HG03280 (cell line): ENCODE results near the gene YLPM1.

Experiments used
- ATAC-seq: cut with Tn5 transposase; IDR thresholded peaks from one replicate; pipeline ENCODE4 v1.9.1; 2021; ENCODE audit warnings: mild to moderate bottlenecking, moderate library complexity; ENCODE audit not compliant: unreplicated experiment

The YLPM1 gene

GRCh38 chr14:74836251-74836960 lies 73.3 kb downstream of the YLPM1 start:
- ATAC-seq, result no peak

- ATAC-seq, result no peak
Measured at GRCh38 chr14:74838166-74838565, 75.0 kb downstream of the YLPM1 start.

- peak; percentile 56 for ATAC-seq
Measured at GRCh38 chr14:74840603-74841030, 77.5 kb downstream of the YLPM1 start.

GRCh38 chr14:74841230-74842207 lies 78.4 kb downstream of the YLPM1 start:
- ATAC-seq, result peak; percentile 66

- no peak for ATAC-seq
Measured at GRCh38 chr14:74843653-74844052, 80.5 kb downstream of the YLPM1 start.

GRCh38 chr14:74846168-74846567 lies 83.1 kb downstream of the YLPM1 start:
- ATAC-seq, result no peak

GRCh38 chr14:74846968-74847665 lies 84.0 kb downstream of the YLPM1 start:
- no peak for ATAC-seq

- ATAC-seq, result no peak
Measured at GRCh38 chr14:74848768-74849167, 85.7 kb downstream of the YLPM1 start.

GRCh38 chr14:74852922-74853530 lies 89.9 kb downstream of the YLPM1 start:
- no peak for ATAC-seq

- no peak for ATAC-seq
Measured at GRCh38 chr14:74853581-74853980, 90.5 kb downstream of the YLPM1 start.

GRCh38 chr14:74855021-74855420 lies 91.9 kb downstream of the YLPM1 start:
- ATAC-seq, result no peak

- no peak for ATAC-seq
Measured at GRCh38 chr14:74855945-74856344, 92.8 kb downstream of the YLPM1 start.

- no peak for ATAC-seq
Measured at GRCh38 chr14:74856366-74856765, 93.2 kb downstream of the YLPM1 start.

GRCh38 chr14:74858022-74858421 lies 94.9 kb downstream of the YLPM1 start:
- ATAC-seq, result no peak

GRCh38 chr14:74859757-74860552 lies 96.8 kb downstream of the YLPM1 start:
- no peak for ATAC-seq

GRCh38 chr14:74860899-74861733 lies 98.0 kb downstream of the YLPM1 start:
- no peak for ATAC-seq

- ATAC-seq, result no peak
Measured at GRCh38 chr14:74861734-74862090, 98.6 kb downstream of the YLPM1 start.

GRCh38 chr14:74863274-74863673 lies 100.2 kb downstream of the YLPM1 start:
- ATAC-seq, result no peak

- ATAC-seq, result no peak
Measured at GRCh38 chr14:74864198-74864597, 101.1 kb downstream of the YLPM1 start.
